Lung (tissue), 12 donors: ENCODE data around the gene ZNF600. TPM values are rescaled to one million over a fixed set of nuclear protein-coding genes. Genes with fewer than 3 reads are reported as not detected.

Experiments used
- ATAC-seq: fragments of 200-7000 bp; cut with Tn5 transposase; one replicate; pipeline ENCODE4 v1.9.1; 2020; ENCODE audit warnings: moderate number of reproducible peaks; ENCODE audit not compliant: insufficient read depth, low FRiP score
- DNase-seq, 3 donors: peaks; one replicate each; pipeline ENCODE4 v3.0.0-alpha.2; 2013 to 2017
- H3K27ac ChIP-seq, 2 donors: one replicate each; pipeline ENCODE4 v1.5.1; 2013; ENCODE audit warnings: mild to moderate bottlenecking in 2 of 2, moderate library complexity in 2 of 2, control low read depth in 1 of 2, inconsistent platforms in 1 of 2, low read depth in 1 of 2, low read length in 1 of 2
- H3K27me3 ChIP-seq, 3 donors: one replicate each; pipeline ENCODE4 v1.5.1; 2013; ENCODE audit warnings: low read length in 2 of 3; ENCODE audit not compliant: control insufficient read depth in 3 of 3, insufficient read depth in 3 of 3
- H3K36me3 ChIP-seq, 4 donors: one replicate each; pipeline ENCODE4 v1.5.1; 2013; ENCODE audit warnings: low read length in 4 of 4, mild to moderate bottlenecking in 1 of 4, moderate library complexity in 1 of 4; ENCODE audit not compliant: control insufficient read depth in 4 of 4, insufficient read depth in 4 of 4
- H3K4me1 ChIP-seq, 5 donors: one replicate each; pipeline ENCODE4 v1.5.1; 2013; ENCODE audit warnings: low read length in 5 of 5, mild to moderate bottlenecking in 2 of 5, moderate library complexity in 1 of 5; ENCODE audit not compliant: control insufficient read depth in 5 of 5, insufficient read depth in 5 of 5
- H3K4me3 ChIP-seq: one replicate; pipeline ENCODE4 v1.5.1; 2013; ENCODE audit warnings: mild to moderate bottlenecking, control low read depth, moderate library complexity
- H3K9ac ChIP-seq, 2 donors: one replicate each; pipeline ENCODE4 v1.5.1; 2013; ENCODE audit warnings: low read length in 2 of 2, control low read depth in 1 of 2; ENCODE audit not compliant: insufficient read depth in 1 of 2
- H3K9me3 ChIP-seq, 4 donors: one replicate each; pipeline ENCODE4 v1.5.1; 2013; ENCODE audit warnings: low read length in 3 of 4, mild to moderate bottlenecking in 1 of 4, moderate library complexity in 1 of 4; ENCODE audit not compliant: control insufficient read depth in 4 of 4, insufficient read depth in 3 of 4
- WGBS, 2 donors: extraction: QIAGEN DNeasy Blood & Tissue Kit; methylation state at CpG; one replicate each; pipeline ENCODE4 v1.1.7; 2013; 5-methylcytosine and 5-hydroxymethylcytosine counted together
- polyA plus RNA-seq, 2 donors: library from polyadenylated mRNA; stranded (reverse); fragments of 200-250 nt; gene quantifications; one replicate each; pipeline ENCODE4 v1.2.1, GENCODE V29; 2013
- total RNA-seq, 2 donors: library from RNA; depleted of rRNA in 1 of 2; stranded (reverse); fragments of >200 nt in 1 of 2; gene quantifications; one replicate each; pipeline ENCODE4 v1.2.1, GENCODE V29; 2014 to 2021
- TF ChIP-seq, protein P1 (sequence below): IDR thresholded peaks from 2 replicates; pipeline ENCODE4 v1.5.1; 2012; ENCODE audit warnings: mild to moderate bottlenecking; ENCODE audit errors: control extremely low read depth, extremely low read depth
- donor health status: control.
- donor health status: control.
- donor health status: Bipolar disorder and iron deficiency.
- donor health status: healthy.
- donor health status: DM: yes; HTN: yes; CAD: no.

Gene ZNF600
- total and polyA plus RNA-seq, 4 donors: 3.5 to 14.8 (median 10.8) TPM

DNA sequence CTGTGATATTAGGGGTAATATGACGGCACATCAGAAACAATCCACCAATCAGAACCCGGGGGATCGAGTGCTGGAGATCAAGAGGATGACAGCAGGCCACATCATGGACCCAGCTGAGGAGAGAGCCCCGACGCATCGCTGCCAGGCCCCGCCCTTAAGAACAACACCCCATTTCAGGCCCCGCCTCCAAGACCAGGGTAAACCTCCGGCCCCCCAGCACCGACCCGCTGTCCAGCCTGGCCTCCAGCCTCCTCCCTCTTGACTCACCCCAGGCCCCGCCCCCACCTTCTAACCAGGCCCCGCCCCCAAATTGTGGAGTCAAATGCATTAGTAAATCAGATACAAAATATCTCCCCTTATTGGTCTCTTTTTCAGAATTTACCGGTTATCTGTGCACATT, 47.0 kb downstream of the ZNF600 start:
- DNase-seq (no peak), ATAC-seq (no peak)

DNA sequence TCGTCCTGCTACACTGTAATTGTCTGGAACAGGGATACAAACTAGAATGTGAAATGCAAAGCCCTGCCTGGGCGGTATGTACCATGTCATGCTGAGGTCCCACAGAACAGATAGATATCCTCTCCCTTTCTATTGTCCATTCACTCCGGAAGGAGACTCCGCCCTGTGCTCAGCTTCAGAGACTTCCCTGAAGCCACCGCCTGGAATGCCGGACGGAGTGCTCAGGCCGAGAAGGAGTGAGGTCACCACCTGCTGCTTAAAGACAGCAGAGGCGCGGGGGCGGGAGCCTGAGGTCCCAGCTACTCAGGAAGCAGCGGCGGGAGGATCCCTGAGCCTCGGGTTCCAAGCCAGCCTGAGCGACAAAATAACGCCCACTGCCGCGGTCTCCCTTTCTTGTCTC, 50.9 kb downstream of the ZNF600 start:
- no peaks in the 10 kb centered on the region for H3K9me3 ChIP-seq
- H3K27ac ChIP-seq: peak overlapping the region; percentile 81 to 92
- WGBS, 2 donors: 48 to 69% methylated on average over 18 of the region's 18 CpGs
- H3K4me3 ChIP-seq: no peak overlapping the region
- DNase-seq (peak; percentile 32 to 66 (median 48)), ATAC-seq (no peak)
- no peaks in the 10 kb centered on the region for H3K36me3 ChIP-seq
- H3K9ac ChIP-seq: peak overlapping the region in 1 of 2 donors; percentile 55
- H3K4me1 ChIP-seq: peaks cover 0 to 11% (median 0%) of the 10 kb centered on the region in 5 donors
- H3K27me3 ChIP-seq: no peaks in the 10 kb centered on the region
- TF ChIP-seq, protein P1, sequence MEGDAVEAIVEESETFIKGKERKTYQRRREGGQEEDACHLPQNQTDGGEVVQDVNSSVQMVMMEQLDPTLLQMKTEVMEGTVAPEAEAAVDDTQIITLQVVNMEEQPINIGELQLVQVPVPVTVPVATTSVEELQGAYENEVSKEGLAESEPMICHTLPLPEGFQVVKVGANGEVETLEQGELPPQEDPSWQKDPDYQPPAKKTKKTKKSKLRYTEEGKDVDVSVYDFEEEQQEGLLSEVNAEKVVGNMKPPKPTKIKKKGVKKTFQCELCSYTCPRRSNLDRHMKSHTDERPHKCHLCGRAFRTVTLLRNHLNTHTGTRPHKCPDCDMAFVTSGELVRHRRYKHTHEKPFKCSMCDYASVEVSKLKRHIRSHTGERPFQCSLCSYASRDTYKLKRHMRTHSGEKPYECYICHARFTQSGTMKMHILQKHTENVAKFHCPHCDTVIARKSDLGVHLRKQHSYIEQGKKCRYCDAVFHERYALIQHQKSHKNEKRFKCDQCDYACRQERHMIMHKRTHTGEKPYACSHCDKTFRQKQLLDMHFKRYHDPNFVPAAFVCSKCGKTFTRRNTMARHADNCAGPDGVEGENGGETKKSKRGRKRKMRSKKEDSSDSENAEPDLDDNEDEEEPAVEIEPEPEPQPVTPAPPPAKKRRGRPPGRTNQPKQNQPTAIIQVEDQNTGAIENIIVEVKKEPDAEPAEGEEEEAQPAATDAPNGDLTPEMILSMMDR: no peak

More for the DNA sequence above, 47.0 kb downstream of the ZNF600 start:
- H3K9ac ChIP-seq: no peak overlapping the region
- H3K36me3 ChIP-seq: no peaks in the 10 kb centered on the region
- WGBS, 2 donors: 87 to 92% methylated on average over 14 of the region's 14 CpGs
- H3K27me3 ChIP-seq: no peaks in the 10 kb centered on the region
- no peak overlapping the region for H3K4me3 ChIP-seq
- H3K4me1 ChIP-seq: peaks cover 0 to 3% (median 0%) of the 10 kb centered on the region in 5 donors
- peaks cover 0 to 2% (median 0%) of the 10 kb centered on the region in 4 donors for H3K9me3 ChIP-seq
- H3K27ac ChIP-seq: no peak overlapping the region
- TF ChIP-seq, protein P1: no peak

DNA sequence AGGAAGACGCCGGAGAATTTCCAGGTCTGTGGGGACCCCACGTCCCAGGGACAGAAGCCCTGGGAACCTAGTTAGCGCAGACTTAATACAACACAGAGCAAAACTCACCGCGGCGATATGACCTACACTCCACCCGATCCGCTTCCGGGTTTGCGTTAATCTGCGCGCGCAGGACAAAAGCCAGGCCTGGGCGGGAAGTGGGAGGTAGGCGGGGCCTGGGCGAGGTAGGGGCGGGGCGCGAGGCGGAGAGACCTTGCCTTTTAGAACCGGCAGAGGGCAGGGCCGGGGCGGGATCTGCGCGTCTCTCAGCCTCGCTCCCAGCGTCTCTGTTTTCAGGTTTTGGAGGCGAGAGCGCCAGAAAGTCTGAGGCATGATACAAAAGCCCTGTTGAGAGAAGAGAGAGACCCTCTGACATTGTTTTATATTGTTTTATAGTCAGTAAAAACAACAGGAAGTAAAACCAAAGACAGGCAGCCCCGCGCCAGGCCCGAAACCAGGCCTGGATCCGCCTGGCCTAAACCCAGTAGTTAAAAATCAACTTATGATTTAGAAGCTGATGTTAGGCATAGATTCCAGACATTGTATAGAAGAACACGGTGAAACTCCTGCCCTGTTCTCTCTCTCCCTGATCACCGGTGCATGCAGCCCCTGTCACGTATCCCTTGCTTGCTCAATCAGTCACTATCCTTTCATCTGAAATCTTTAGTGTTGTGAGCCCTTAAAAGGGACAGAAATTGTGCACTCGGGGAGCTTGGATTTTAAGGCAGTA, 51.5 kb downstream of the ZNF600 start, which contains the start of gene ZNF611:
TSS of gene ZNF611 (minus strand) at position 152 of the 769 bp plus-strand sequence. CDS start 19,150 bp downstream, outside the sequence.
- H3K9ac ChIP-seq: peak within 1 kb of the TSS; percentile 25 to 81
- H3K9me3 ChIP-seq: no peaks in the 10 kb centered on the region
- DNase-seq (peak; percentile 97 to 98 (median 98)), ATAC-seq (peak; percentile 98)
- H3K36me3 ChIP-seq: no peaks in the 10 kb centered on the region
- H3K27ac ChIP-seq: peak within 1 kb of the TSS; percentile 82 to 92
- 7 to 13% methylated on average over 38 of the region's 38 CpGs for WGBS, 2 donors
- H3K4me3 ChIP-seq: peak within 1 kb of the TSS; percentile 78
- TF ChIP-seq, protein P1: peak; percentile 4
- peaks cover 0 to 11% (median 0%) of the 10 kb centered on the region in 5 donors for H3K4me1 ChIP-seq
- no peaks in the 10 kb centered on the region for H3K27me3 ChIP-seq
